Smooth muscle cell (in vitro differentiated cells): Measurements from ENCODE around the gene KCNK10. TPM values are rescaled to one million over a fixed set of nuclear protein-coding genes. Genes with fewer than 3 reads are reported as not detected.

Experiments
- DNase-seq: peaks from one replicate; lab custom pipeline; 2025; ENCODE audit not compliant: unreplicated experiment; lab: John Stamatoyannopoulos, UW
- H2AFZ ChIP-seq: fragments of 200-600 bp; sonication (generic); 2 replicates; pipeline ENCODE4 v1.6.0; 2016; ENCODE audit warnings: antibody characterized with exemption, low read depth, mild to moderate bottlenecking
- H3F3A ChIP-seq: fragments of 200-600 bp; sonication (generic); 2 replicates; pipeline ENCODE4 v1.6.0; 2017; ENCODE audit warnings: antibody characterized with exemption, low read depth
- H3K27ac ChIP-seq: fragments of 200-600 bp; sonication (generic); 2 replicates; pipeline ENCODE4 v1.5.1; 2016; ENCODE audit warnings: low read depth, mild to moderate bottlenecking
- H3K27me3 ChIP-seq: fragments of 200-600 bp; sonication (generic); 2 replicates; pipeline ENCODE4 v1.6.1; 2016; ENCODE audit warnings: low read depth, mild to moderate bottlenecking
- H3K36me3 ChIP-seq: fragments of 200-600 bp; sonication (generic); 2 replicates; pipeline ENCODE4 v1.5.1; 2016; ENCODE audit warnings: low read depth
- H3K4me1 ChIP-seq: fragments of 200-600 bp; sonication (generic); 2 replicates; pipeline ENCODE4 v1.5.1; 2016; ENCODE audit warnings: low read depth
- H3K4me2 ChIP-seq: fragments of 200-600 bp; sonication (generic); 2 replicates; pipeline ENCODE4 v1.6.0; 2016; ENCODE audit warnings: mild to moderate bottlenecking
- H3K4me3 ChIP-seq: fragments of 200-600 bp; sonication (generic); 2 replicates; pipeline ENCODE4 v1.5.1; 2016; ENCODE audit warnings: mild to moderate bottlenecking
- H3K79me2 ChIP-seq: fragments of 200-600 bp; sonication (generic); 2 replicates; pipeline ENCODE4 v1.6.0; 2016; ENCODE audit warnings: low read depth, mild to moderate bottlenecking
- H3K9ac ChIP-seq: fragments of 200-600 bp; sonication (generic); 2 replicates; pipeline ENCODE4 v1.6.0; 2016; ENCODE audit warnings: low read depth
- H3K9me3 ChIP-seq: fragments of 200-600 bp; sonication (generic); replicated peaks from 2 replicates; pipeline ENCODE4 v1.5.1; 2016; ENCODE audit warnings: low read depth
- H4K20me1 ChIP-seq: fragments of 200-600 bp; sonication (generic); 2 replicates; pipeline ENCODE4 v1.6.0; 2016; ENCODE audit warnings: low read depth
- WGBS: methylation state at CpG from one replicate; pipeline ENCODE4 v1.1.7; 2016; ENCODE audit warnings: low lambda C conversion rate; 5-methylcytosine and 5-hydroxymethylcytosine counted together
- polyA plus RNA-seq: library from polyadenylated mRNA; unstranded; fragments of >200 nt; fragmentation: Nextera tagmentation; extraction: Ambion mirVana; gene quantifications from 2 replicates; pipeline ENCODE4 v1.2.1, GENCODE V29; 2016
- total RNA-seq: library from RNA; depleted of rRNA; stranded (reverse); fragments of >200 nt; gene quantifications from 2 replicates; pipeline ENCODE4 v1.2.3, GENCODE V29; 2014
- TF ChIP-seq, protein P1 (sequence below): fragments of 200-600 bp; sonication (generic); IDR thresholded peaks from 2 replicates; pipeline ENCODE4 v1.5.1; 2017; ENCODE audit warnings: borderline replicate concordance, mild to moderate bottlenecking, antibody characterized with exemption; ENCODE audit not compliant: insufficient read depth, poor library complexity, severe bottlenecking

The KCNK10 gene
- not detected in 2 replicates for total RNA-seq
- polyA plus RNA-seq = not detected in 2 replicates

DNA sequence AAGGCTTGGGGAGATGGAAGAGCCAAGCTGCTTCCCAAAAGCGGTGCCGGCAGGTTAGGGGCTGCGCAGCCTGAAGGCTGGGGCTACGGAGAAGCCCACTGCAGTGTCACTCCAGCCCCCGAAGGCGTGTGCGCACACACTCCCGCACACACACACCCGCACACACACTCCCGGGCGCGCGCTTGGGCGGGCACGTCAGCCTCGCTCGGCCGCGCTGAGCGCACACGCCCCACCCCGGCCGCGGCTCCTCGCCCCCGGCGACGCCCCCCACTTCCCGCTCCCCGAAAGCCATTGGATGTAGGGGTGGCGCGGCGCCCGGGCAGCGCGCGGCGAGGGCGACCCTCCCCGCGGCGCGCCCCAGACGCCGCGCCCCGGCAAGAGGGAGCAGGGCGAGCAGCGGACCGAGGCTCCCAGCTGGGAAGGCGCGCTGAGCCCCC, at the start of gene KCNK10:
TSS of gene KCNK10 (minus strand) at position 184 of the 437 bp plus-strand sequence. CDS start 471 bp downstream, outside the sequence.
- Histone ChIP-seq H3K4me2 (peak within 1 kb of the TSS; percentile 82), H3F3A (no peaks in the 10 kb centered on the region)
- DNase-seq = no peak

DNA sequence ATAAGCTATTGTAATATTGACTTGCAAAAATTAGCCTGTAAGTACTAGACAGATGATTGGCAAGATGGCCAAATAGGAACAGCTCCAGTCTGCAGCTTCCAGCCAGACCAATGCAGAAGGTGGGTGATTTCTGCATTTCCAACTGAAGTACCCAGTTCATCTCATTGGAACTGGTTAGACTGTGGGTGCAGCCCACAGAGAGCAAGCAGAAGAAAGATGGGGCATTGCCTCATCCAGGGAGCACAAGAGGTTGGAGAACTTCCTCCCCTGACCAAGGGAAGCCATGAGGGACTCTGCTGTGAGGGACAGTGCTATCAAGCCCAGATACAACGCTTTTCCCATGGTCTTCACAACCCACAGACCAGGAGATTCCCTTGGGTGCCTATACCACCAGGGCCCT, 46.4 kb upstream of the KCNK10 start:
- H3K27me3 ChIP-seq = no peaks in the 10 kb centered on the region
- no peak for DNase-seq
- TF ChIP-seq, protein P1, sequence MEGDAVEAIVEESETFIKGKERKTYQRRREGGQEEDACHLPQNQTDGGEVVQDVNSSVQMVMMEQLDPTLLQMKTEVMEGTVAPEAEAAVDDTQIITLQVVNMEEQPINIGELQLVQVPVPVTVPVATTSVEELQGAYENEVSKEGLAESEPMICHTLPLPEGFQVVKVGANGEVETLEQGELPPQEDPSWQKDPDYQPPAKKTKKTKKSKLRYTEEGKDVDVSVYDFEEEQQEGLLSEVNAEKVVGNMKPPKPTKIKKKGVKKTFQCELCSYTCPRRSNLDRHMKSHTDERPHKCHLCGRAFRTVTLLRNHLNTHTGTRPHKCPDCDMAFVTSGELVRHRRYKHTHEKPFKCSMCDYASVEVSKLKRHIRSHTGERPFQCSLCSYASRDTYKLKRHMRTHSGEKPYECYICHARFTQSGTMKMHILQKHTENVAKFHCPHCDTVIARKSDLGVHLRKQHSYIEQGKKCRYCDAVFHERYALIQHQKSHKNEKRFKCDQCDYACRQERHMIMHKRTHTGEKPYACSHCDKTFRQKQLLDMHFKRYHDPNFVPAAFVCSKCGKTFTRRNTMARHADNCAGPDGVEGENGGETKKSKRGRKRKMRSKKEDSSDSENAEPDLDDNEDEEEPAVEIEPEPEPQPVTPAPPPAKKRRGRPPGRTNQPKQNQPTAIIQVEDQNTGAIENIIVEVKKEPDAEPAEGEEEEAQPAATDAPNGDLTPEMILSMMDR = no peak
- no peak overlapping the region for H3K9ac ChIP-seq
- H3K4me3 ChIP-seq = no peak overlapping the region
- H3K27ac ChIP-seq = no peak overlapping the region
- no peaks in the 10 kb centered on the region for H3K36me3 ChIP-seq
- H2AFZ ChIP-seq = no peak overlapping the region
- no peaks in the 10 kb centered on the region for H3K79me2 ChIP-seq
- WGBS = 85% methylated on average over 1 of the region's 1 CpG
- no peaks in the 10 kb centered on the region for H3K9me3 ChIP-seq
- H3K4me2 ChIP-seq = no peak overlapping the region
- H4K20me1 ChIP-seq = no peaks in the 10 kb centered on the region
- no peaks in the 10 kb centered on the region for H3F3A ChIP-seq
- peaks cover 18% of the 10 kb centered on the region for H3K4me1 ChIP-seq

More for the DNA sequence above, at the start of gene KCNK10:
- TF ChIP-seq, protein P1 = no peak
- H4K20me1 ChIP-seq = no peaks in the 10 kb centered on the region
- peaks cover 100% of the 10 kb centered on the region for H3K27me3 ChIP-seq
- H3K9me3 ChIP-seq = no peaks in the 10 kb centered on the region
- no peak within 1 kb of the TSS for H2AFZ ChIP-seq
- H3K36me3 ChIP-seq = no peaks in the 10 kb centered on the region
- no peak within 1 kb of the TSS for H3K27ac ChIP-seq
- WGBS = 0% methylated on average over 20 of the region's 52 CpGs
- H3K4me3 ChIP-seq = peak within 1 kb of the TSS; percentile 44
- H3K79me2 ChIP-seq = no peaks in the 10 kb centered on the region
- no peak within 1 kb of the TSS for H3K9ac ChIP-seq
- H3K4me1 ChIP-seq = no peaks in the 10 kb centered on the region

- TF ChIP-seq, protein P1 = no peak
- H2AFZ ChIP-seq = no peak overlapping the region
- WGBS = 53% methylated on average over 4 of the region's 4 CpGs
Measured at GRCh38 chr14:88364710-88365413, 41.8 kb upstream of the KCNK10 start.

GRCh38 chr14:88363644-88364043, 40.6 kb upstream of the KCNK10 start:
- no peaks in the 10 kb centered on the region for H3K9me3 ChIP-seq
- no peak overlapping the region for H2AFZ ChIP-seq
- H3K4me3 ChIP-seq = no peak overlapping the region
- H3K27ac ChIP-seq = no peak overlapping the region
- H3K36me3 ChIP-seq = no peaks in the 10 kb centered on the region
- H3F3A ChIP-seq = no peaks in the 10 kb centered on the region
- H3K27me3 ChIP-seq = no peaks in the 10 kb centered on the region
- TF ChIP-seq, protein P1 = no peak
- no peak overlapping the region for H3K9ac ChIP-seq
- no peak overlapping the region for H3K4me2 ChIP-seq
- H3K79me2 ChIP-seq = no peaks in the 10 kb centered on the region
- WGBS = 87% methylated on average over 4 of the region's 4 CpGs
- no peak for DNase-seq
- H4K20me1 ChIP-seq = no peaks in the 10 kb centered on the region
- peaks cover 44% of the 10 kb centered on the region for H3K4me1 ChIP-seq

More at GRCh38 chr14:88364710-88365413, 41.8 kb upstream of the KCNK10 start:
- no peak overlapping the region for H3K27ac ChIP-seq
- no peaks in the 10 kb centered on the region for H3K27me3 ChIP-seq
- H3K4me3 ChIP-seq = no peak overlapping the region
- H3K79me2 ChIP-seq = no peaks in the 10 kb centered on the region
- no peak for DNase-seq
- no peaks in the 10 kb centered on the region for H3K9me3 ChIP-seq
- H4K20me1 ChIP-seq = no peaks in the 10 kb centered on the region
- no peaks in the 10 kb centered on the region for H3K36me3 ChIP-seq
- no peak overlapping the region for H3K9ac ChIP-seq
- H3K4me2 ChIP-seq = no peak overlapping the region
- peaks cover 44% of the 10 kb centered on the region for H3K4me1 ChIP-seq
- no peaks in the 10 kb centered on the region for H3F3A ChIP-seq
